ENCODE measurements around the gene CALU.

The CALU gene

GRCh38 chr7:128755075-128755818 lies 16.1 kb downstream of the CALU start:
- no peak for DNase-seq

- no peak for DNase-seq
Measured at GRCh38 chr7:128755819-128756476, 16.8 kb downstream of the CALU start.

GRCh38 chr7:128757203-128757602 lies 18.0 kb downstream of the CALU start:
- DNase-seq, result no peak

- DNase-seq, result no peak
Measured at GRCh38 chr7:128758553-128758952, 19.4 kb downstream of the CALU start.

GRCh38 chr7:128759242-128759641 lies 20.1 kb downstream of the CALU start:
- DNase-seq, result no peak

- no peak for DNase-seq
Measured at GRCh38 chr7:128763541-128763940, 24.4 kb downstream of the CALU start.

GRCh38 chr7:128767475-128768110 lies 28.4 kb downstream of the CALU start:
- DNase-seq, result no peak

- DNase-seq, result no peak
Measured at GRCh38 chr7:128770233-128770632, 31.1 kb downstream of the CALU start.

- no peak for DNase-seq
Measured at GRCh38 chr7:128773604-128774003, 34.4 kb downstream of the CALU start.

GRCh38 chr7:128774029-128774689 lies 35.0 kb downstream of the CALU start:
- DNase-seq, result no peak

- DNase-seq, result no peak
Measured at GRCh38 chr7:128774921-128775320, 35.8 kb downstream of the CALU start.

- DNase-seq, result no peak
Measured at GRCh38 chr7:128775744-128776474, 36.8 kb downstream of the CALU start, which contains the start of gene OPN1SW. Gene OPN1SW, minus strand, starts transcription at chr7:128775794. Its CDS starts 13 bp downstream, at chr7:128775781.

GRCh38 chr7:128777156-128778123 lies 38.3 kb downstream of the CALU start:
- DNase-seq, result no peak

- DNase-seq, result no peak
Measured at GRCh38 chr7:128778946-128779345, 39.8 kb downstream of the CALU start.

- DNase-seq, result no peak
Measured at GRCh38 chr7:128781126-128781525, 42.0 kb downstream of the CALU start.

- DNase-seq, result no peak
Measured at GRCh38 chr7:128781851-128782250, 42.7 kb downstream of the CALU start.

- DNase-seq, result peak; percentile 50
Measured at GRCh38 chr7:128783143-128783861, 44.1 kb downstream of the CALU start.

GRCh38 chr7:128785738-128786137 lies 46.6 kb downstream of the CALU start:
- no peak for DNase-seq

- DNase-seq, result no peak
Measured at GRCh38 chr7:128788446-128789412, 49.6 kb downstream of the CALU start.
